ENCODE measurements around the gene DDX17. TPM values are rescaled to one million over a fixed set of nuclear protein-coding genes. Genes with fewer than 3 reads are reported as not detected.

Gene DDX17
- total and polyA plus RNA-seq, 9 of the 15 experiments (the other 6 are each of a cell fraction or from before 2014, with no cell fraction given): 17.6 to 421 (median 189) TPM

DNA sequence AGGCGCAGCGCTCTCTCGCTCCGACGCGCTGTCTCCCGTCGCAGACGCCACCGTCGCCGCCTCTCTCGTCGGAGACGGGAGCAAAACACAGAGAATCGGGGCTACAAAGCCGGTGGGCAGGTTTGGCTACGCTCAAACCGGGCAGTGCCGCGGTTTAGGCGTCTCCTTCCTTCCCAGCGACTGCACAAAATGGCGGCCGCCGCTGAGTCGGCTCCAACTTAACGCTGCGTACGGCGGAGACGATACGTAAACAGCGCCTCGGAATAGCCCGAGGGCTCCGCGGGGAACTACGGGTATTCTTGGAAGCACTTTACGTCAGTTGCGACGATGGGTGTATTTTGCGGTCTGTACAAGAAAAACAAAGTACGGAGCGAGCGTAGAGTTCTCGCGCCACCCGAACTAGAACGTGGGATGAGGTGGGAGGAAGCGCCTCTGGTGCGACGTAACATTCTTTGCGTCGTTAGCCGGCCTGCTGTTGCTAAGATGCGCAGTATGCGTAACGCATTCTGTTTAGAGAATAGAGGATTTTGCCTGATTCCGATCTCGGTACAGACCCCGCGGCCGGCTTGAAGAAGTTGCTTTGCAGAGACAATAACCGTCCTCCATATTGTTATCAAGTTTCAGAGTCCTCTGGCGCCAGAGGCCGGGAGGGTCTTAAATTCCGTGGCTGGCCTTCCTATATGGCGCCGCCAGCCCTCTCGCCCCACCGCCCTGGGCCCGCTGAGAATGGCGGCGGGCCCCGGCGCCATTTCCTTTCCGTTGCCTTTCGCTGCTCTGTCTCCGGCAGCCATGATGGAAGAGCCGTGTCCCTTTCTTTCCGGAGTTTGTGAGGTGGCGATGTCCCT, at the start of gene DDX17 (continued):
- TF ChIP-seq KDM4B (IDR thresholded peaks at IDR 0.05; ENCODE audit: borderline replicate concordance in 2 of 2, low read depth in 1 of 2): no peak
- peak; percentile 87; the same call in 1 of the 2 replicates for TF ChIP-seq ZNF175 (CRISPR knock-in tag; IDR thresholded peaks at IDR 0.05; ENCODE audit: low read depth)
- no peak for TF ChIP-seq PRMT5 (CRISPR knock-in tag; IDR thresholded peaks at IDR 0.05)
- no peak for TF ChIP-seq EHMT2 (IDR thresholded peaks at IDR 0.05)
- TF ChIP-seq, protein P1, sequence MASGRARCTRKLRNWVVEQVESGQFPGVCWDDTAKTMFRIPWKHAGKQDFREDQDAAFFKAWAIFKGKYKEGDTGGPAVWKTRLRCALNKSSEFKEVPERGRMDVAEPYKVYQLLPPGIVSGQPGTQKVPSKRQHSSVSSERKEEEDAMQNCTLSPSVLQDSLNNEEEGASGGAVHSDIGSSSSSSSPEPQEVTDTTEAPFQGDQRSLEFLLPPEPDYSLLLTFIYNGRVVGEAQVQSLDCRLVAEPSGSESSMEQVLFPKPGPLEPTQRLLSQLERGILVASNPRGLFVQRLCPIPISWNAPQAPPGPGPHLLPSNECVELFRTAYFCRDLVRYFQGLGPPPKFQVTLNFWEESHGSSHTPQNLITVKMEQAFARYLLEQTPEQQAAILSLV (tag; IDR thresholded peaks at IDR 0.05): no peak
- peak; percentile 70 for TF ChIP-seq SPI1 (IDR thresholded peaks at IDR 0.05; ENCODE audit: borderline replicate concordance, low read depth, low read length)
- TF ChIP-seq ZKSCAN8 (CRISPR knock-in tag; IDR thresholded peaks at IDR 0.05): no peak; the same call in 1 of the 2 replicates
- TF ChIP-seq NFIC (IDR thresholded peaks at IDR 0.05): peak; percentile 8; the same call in 1 of the 2 replicates
- no peak for TF ChIP-seq RBM17 (IDR thresholded peaks at IDR 0.05; ENCODE audit: borderline replicate concordance, low read depth, low read length)
- TF ChIP-seq MED1 (CRISPR knock-in tag; IDR thresholded peaks at IDR 0.05; ENCODE audit: borderline replicate concordance): no peak
- TF ChIP-seq, protein P2, sequence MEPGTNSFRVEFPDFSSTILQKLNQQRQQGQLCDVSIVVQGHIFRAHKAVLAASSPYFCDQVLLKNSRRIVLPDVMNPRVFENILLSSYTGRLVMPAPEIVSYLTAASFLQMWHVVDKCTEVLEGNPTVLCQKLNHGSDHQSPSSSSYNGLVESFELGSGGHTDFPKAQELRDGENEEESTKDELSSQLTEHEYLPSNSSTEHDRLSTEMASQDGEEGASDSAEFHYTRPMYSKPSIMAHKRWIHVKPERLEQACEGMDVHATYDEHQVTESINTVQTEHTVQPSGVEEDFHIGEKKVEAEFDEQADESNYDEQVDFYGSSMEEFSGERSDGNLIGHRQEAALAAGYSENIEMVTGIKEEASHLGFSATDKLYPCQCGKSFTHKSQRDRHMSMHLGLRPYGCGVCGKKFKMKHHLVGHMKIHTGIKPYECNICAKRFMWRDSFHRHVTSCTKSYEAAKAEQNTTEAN (CRISPR knock-in tag; IDR thresholded peaks at IDR 0.05): no peak
- no peak for TF ChIP-seq ZSCAN29 (IDR thresholded peaks at IDR 0.05)
- TF ChIP-seq FOXM1 (IDR thresholded peaks at IDR 0.05; ENCODE audit: low read depth): no peak
- no peak for TF ChIP-seq FOXM1 (CRISPR knock-in tag; IDR thresholded peaks at IDR 0.05; ENCODE audit: low read depth)
- TF ChIP-seq, protein P3, sequence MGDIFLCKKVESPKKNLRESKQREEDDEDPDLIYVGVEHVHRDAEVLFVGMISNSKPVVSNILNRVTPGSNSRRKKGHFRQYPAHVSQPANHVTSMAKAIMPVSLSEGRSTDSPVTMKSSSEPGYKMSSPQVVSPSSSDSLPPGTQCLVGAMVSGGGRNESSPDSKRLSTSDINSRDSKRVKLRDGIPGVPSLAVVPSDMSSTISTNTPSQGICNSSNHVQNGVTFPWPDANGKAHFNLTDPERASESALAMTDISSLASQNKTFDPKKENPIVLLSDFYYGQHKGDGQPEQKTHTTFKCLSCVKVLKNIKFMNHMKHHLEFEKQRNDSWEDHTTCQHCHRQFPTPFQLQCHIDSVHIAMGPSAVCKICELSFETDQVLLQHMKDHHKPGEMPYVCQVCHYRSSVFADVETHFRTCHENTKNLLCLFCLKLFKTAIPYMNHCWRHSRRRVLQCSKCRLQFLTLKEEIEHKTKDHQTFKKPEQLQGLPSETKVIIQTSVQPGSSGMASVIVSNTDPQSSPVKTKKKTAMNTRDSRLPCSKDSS (IDR thresholded peaks at IDR 0.05; ENCODE audit: low read depth, partially characterized antibody): no peak
- TF ChIP-seq ARHGAP35 (IDR thresholded peaks at IDR 0.05; ENCODE audit: partially characterized antibody): peak; percentile 94
- peak; percentile 98 for TF ChIP-seq SRSF1 (IDR thresholded peaks at IDR 0.05; ENCODE audit: low read depth, low read length)
- no peak for TF ChIP-seq ZNF76 (CRISPR knock-in tag; IDR thresholded peaks at IDR 0.05; ENCODE audit: borderline replicate concordance)
- TF ChIP-seq ZNF717 (CRISPR knock-in tag; IDR thresholded peaks at IDR 0.05): no peak
- TF ChIP-seq RB1 (IDR thresholded peaks at IDR 0.05; ENCODE audit: low read depth): 0 out of 2 replicates have a peak, but pooled peaks have one; percentile 51
- no peak for TF ChIP-seq FUS (optimal IDR thresholded peaks at IDR 0.05; ENCODE audit: low read depth, low read length)
- TF ChIP-seq, protein P4, sequence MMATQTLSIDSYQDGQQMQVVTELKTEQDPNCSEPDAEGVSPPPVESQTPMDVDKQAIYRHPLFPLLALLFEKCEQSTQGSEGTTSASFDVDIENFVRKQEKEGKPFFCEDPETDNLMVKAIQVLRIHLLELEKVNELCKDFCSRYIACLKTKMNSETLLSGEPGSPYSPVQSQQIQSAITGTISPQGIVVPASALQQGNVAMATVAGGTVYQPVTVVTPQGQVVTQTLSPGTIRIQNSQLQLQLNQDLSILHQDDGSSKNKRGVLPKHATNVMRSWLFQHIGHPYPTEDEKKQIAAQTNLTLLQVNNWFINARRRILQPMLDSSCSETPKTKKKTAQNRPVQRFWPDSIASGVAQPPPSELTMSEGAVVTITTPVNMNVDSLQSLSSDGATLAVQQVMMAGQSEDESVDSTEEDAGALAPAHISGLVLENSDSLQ (IDR thresholded peaks at IDR 0.05): no peak
- no peak for TF ChIP-seq NFE2L1 (tag; IDR thresholded peaks at IDR 0.05; ENCODE audit: borderline replicate concordance, low read depth)
- TF ChIP-seq SIRT6 (IDR thresholded peaks at IDR 0.05; ENCODE audit: low read depth, low read length): no peak
- no peak for TF ChIP-seq ZNF165 (CRISPR knock-in tag; IDR thresholded peaks at IDR 0.05; ENCODE audit: borderline replicate concordance)
